Lower lobe of right lung (tissue), 2 donors: ENCODE data around the gene KIF5A. TPM values are rescaled to one million over a fixed set of nuclear protein-coding genes. Genes with fewer than 3 reads are reported as not detected.
A peak's percentile ranks its signal among the peaks of the same experiment; 100 is the strongest.
"Not testable (repeated sequence)": the region's sequence is repeated elsewhere in the genome, so short reads cannot be mapped to it uniquely, and the experiment has no call there.

Source experiments
- ATAC-seq, 2 donors: fragments of 200-7000 bp; cut with Tn5 transposase; one replicate each; pipeline ENCODE4 v1.9.1; 2020 to 2022; ENCODE audit warnings: mild to moderate bottlenecking in 2 of 2, moderate library complexity in 2 of 2
- DNase-seq: peaks from one replicate; pipeline ENCODE4 v3.0.0-alpha.2; 2020
- H3K27ac ChIP-seq: fragments of 200-600 bp; one replicate; pipeline ENCODE4 v1.8.0; 2022
- H3K27me3 ChIP-seq: fragments of 200-600 bp; one replicate; pipeline ENCODE4 v1.8.0; 2022; ENCODE audit warnings: low read depth
- H3K36me3 ChIP-seq: fragments of 200-600 bp; one replicate; pipeline ENCODE4 v1.8.0; 2022; ENCODE audit warnings: mild to moderate bottlenecking
- H3K4me1 ChIP-seq: fragments of 200-600 bp; one replicate; pipeline ENCODE4 v1.8.0; 2022
- H3K4me3 ChIP-seq: fragments of 200-600 bp; one replicate; pipeline ENCODE4 v1.8.0; 2022; ENCODE audit warnings: mild to moderate bottlenecking
- H3K9me3 ChIP-seq: fragments of 200-600 bp; one replicate; pipeline ENCODE4 v1.8.0; 2022
- CTCF ChIP-seq: fragments of 200-600 bp; IDR thresholded peaks from one replicate; pipeline ENCODE4 v1.8.0; 2022; ENCODE audit warnings: antibody characterized with exemption, mild to moderate bottlenecking
- intact Hi-C: fragments of 100-400 bp; cut with DNase I; formaldehyde crosslinking; loops from one replicate; pipeline ENCODE4 v1.11.0; 2022
- total RNA-seq: library from RNA; stranded (reverse); fragmentation: NEBNext Ultra II Directional; extraction: Animal tissue kit (Norgen Biotek cat#: 25700); gene quantifications from one replicate; pipeline ENCODE4 v1.2.1, GENCODE V29; 2021
- donor health status: DM: no; HTN: yes; CAD: no; lungs with severe emphysema.

The KIF5A gene
- total RNA-seq, 1 donor from 2014 or later = 0.09 TPM

- H3K36me3 ChIP-seq = no peaks in the 10 kb centered on the region
- ATAC-seq = no peak
- no peaks in the 10 kb centered on the region for H3K9me3 ChIP-seq
- no peak for TF ChIP-seq CTCF
- intact Hi-C loops = loop anchor here (10.0 kb wide), 1 partner anchor 50 kb away; the partner anchor contains the start of gene B4GALNT1
- peaks cover under 1% of the 10 kb centered on the region for H3K4me1 ChIP-seq
- H3K27ac ChIP-seq = no peak overlapping the region
- DNase-seq = no peak
- no peak overlapping the region for H3K4me3 ChIP-seq
- peaks cover 5% of the 10 kb centered on the region for H3K27me3 ChIP-seq
Measured at GRCh38 chr12:57585156-57585555, 35.3 kb downstream of the KIF5A start.

GRCh38 chr12:57586128-57586527 lies 36.3 kb downstream of the KIF5A start:
- ATAC-seq = no peak
- intact Hi-C loops = loop anchor here (10.0 kb wide), 1 partner anchor 49 kb away; the partner anchor contains the start of gene B4GALNT1

GRCh38 chr12:57586832-57587429 lies 37.1 kb downstream of the KIF5A start:
- Histone ChIP-seq H3K27me3 (peaks cover 5% of the 10 kb centered on the region), H3K9me3 (no peaks in the 10 kb centered on the region), H3K4me1 (peaks cover 11% of the 10 kb centered on the region), H3K27ac (no peak overlapping the region), H3K4me3 (no peak overlapping the region), H3K36me3 (no peaks in the 10 kb centered on the region)
- ATAC-seq (no peak), DNase-seq (no peak)
- intact Hi-C loops = loop anchor here (10.0 kb wide), 1 partner anchor 48 kb away; the partner anchor contains the start of gene B4GALNT1
- no peak for TF ChIP-seq CTCF

More at GRCh38 chr12:57586128-57586527, 36.3 kb downstream of the KIF5A start:
- Histone ChIP-seq H3K27ac (no peak overlapping the region), H3K4me3 (no peak overlapping the region), H3K9me3 (no peaks in the 10 kb centered on the region), H3K36me3 (no peaks in the 10 kb centered on the region), H3K27me3 (peaks cover 5% of the 10 kb centered on the region), H3K4me1 (peaks cover 6% of the 10 kb centered on the region)
- no peak for DNase-seq
- TF ChIP-seq CTCF = no peak

GRCh38 chr12:57588951-57589610 lies 39.2 kb downstream of the KIF5A start:
- DNase-seq, H3K36me3 ChIP-seq, H3K4me3 ChIP-seq, H3K27ac ChIP-seq, H3K9me3 ChIP-seq, ATAC-seq, H3K27me3 ChIP-seq: not testable (repeated sequence)
- intact Hi-C loops = loop anchor here (10.0 kb wide), 1 partner anchor 46 kb away; the partner anchor contains the start of gene B4GALNT1
- peaks cover 26% of the 10 kb centered on the region for H3K4me1 ChIP-seq

GRCh38 chr12:57590479-57590863 lies 40.6 kb downstream of the KIF5A start:
- no peaks in the 10 kb centered on the region for H3K9me3 ChIP-seq
- H3K36me3 ChIP-seq = peaks cover 14% of the 10 kb centered on the region
- intact Hi-C loops = no loop called here
- peaks cover 5% of the 10 kb centered on the region for H3K27me3 ChIP-seq
- DNase-seq (no peak), ATAC-seq (no peak)
- TF ChIP-seq CTCF = no peak
- peak overlapping the region; percentile 80 for H3K27ac ChIP-seq
- peak overlapping the region; percentile 89 for H3K4me3 ChIP-seq
- peaks cover 26% of the 10 kb centered on the region for H3K4me1 ChIP-seq
